SJSA1 (cell line): ENCODE measurements around the gene PARP9. TPM values are rescaled to one million over a fixed set of nuclear protein-coding genes. Genes with fewer than 3 reads are reported as not detected.
A peak's percentile ranks its signal among the peaks of the same experiment; 100 is the strongest.
"Not testable (repeated sequence)": the region's sequence is repeated elsewhere in the genome, so short reads cannot be mapped to it uniquely, and the experiment has no call there.

Experiments used
- DNase-seq, 2 experiments: peaks; one replicate each; pipeline ENCODE4 v3.0.0-alpha.2; 2015 to 2020; ENCODE audit warnings: low spot score in 2 of 2, low read depth in 1 of 2
- H3K27ac ChIP-seq: fragments of 250-450 bp; sonication (Bioruptor Pico); 2 replicates; pipeline ENCODE4 v1.5.1; 2020; ENCODE audit warnings: mild to moderate bottlenecking, moderate library complexity
- H3K27me3 ChIP-seq: fragments of 250-450 bp; sonication (Bioruptor Pico); replicated peaks from 2 replicates; pipeline ENCODE4 v1.5.1; 2020; ENCODE audit warnings: mild to moderate bottlenecking, moderate library complexity
- H3K36me3 ChIP-seq: fragments of 250-450 bp; sonication (Bioruptor Pico); 2 replicates; pipeline ENCODE4 v1.5.1; 2020; ENCODE audit warnings: mild to moderate bottlenecking
- H3K4me1 ChIP-seq: fragments of 250-450 bp; sonication (Bioruptor Pico); replicated peaks from 2 replicates; pipeline ENCODE4 v1.6.1; 2021; ENCODE audit warnings: mild to moderate bottlenecking
- H3K4me3 ChIP-seq: fragments of 250-450 bp; sonication (Bioruptor Pico); 2 replicates; pipeline ENCODE4 v1.5.1; 2020; ENCODE audit warnings: mild to moderate bottlenecking
- H3K9me3 ChIP-seq: fragments of 250-450 bp; sonication (Bioruptor Pico); replicated peaks from 2 replicates; pipeline ENCODE4 v1.5.1; 2020; ENCODE audit warnings: mild to moderate bottlenecking
- total RNA-seq: library from RNA; depleted of rRNA; stranded (reverse); fragments of >200 nt; shearing (Covaris generic); gene quantifications from 2 replicates; pipeline ENCODE4 v1.2.3, GENCODE V29; 2014

Gene PARP9
- total RNA-seq, 1 experiment from 2014 or later: 7.3 TPM

GRCh38 chr3:122586773-122587485 lies 22.8 kb upstream of the PARP9 start:
- DNase-seq: no peak
- no peaks in the 10 kb centered on the region for H3K36me3 ChIP-seq
- no peaks in the 10 kb centered on the region for H3K4me1 ChIP-seq

GRCh38 chr3:122586098-122586497 lies 22.0 kb upstream of the PARP9 start:
- DNase-seq: no peak
- H3K27ac ChIP-seq: no peak overlapping the region
- no peaks in the 10 kb centered on the region for H3K4me1 ChIP-seq
- H3K9me3 ChIP-seq: peaks cover 5% of the 10 kb centered on the region
- H3K27me3 ChIP-seq: no peaks in the 10 kb centered on the region
- H3K4me3 ChIP-seq: no peak overlapping the region
- no peaks in the 10 kb centered on the region for H3K36me3 ChIP-seq

More at GRCh38 chr3:122586773-122587485, 22.8 kb upstream of the PARP9 start:
- no peak overlapping the region for H3K4me3 ChIP-seq
- H3K27me3 ChIP-seq: no peaks in the 10 kb centered on the region
- H3K27ac ChIP-seq: no peak overlapping the region
- peaks cover 5% of the 10 kb centered on the region for H3K9me3 ChIP-seq

DNA sequence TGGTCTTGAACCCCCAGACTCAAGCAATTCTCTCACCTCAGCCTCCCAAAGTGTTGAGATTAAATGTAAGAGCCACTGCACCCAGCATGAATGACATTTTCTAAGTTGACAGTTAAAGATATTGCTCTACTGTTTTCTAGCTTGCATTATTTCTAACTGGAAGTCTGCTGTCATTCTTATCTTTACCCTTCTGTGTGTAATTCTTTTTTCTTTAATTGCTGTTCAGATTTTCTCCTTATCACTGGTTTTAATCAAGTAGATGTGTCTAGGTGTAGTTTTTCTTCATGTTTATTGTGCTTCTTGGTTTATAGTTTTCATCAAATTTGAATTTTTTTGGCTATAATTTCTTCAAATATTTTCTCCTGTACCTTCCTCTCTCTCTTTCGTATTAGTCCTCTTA lies 18.3 kb upstream of the PARP9 start:
- Histone ChIP-seq H3K27ac (no peak overlapping the region), H3K9me3 (peaks cover 5% of the 10 kb centered on the region), H3K36me3 (no peaks in the 10 kb centered on the region), H3K27me3 (0 out of 2 replicates have a peak, but pooled peaks cover 3% of the 10 kb centered on the region), H3K4me3 (no peak overlapping the region), H3K4me1 (no peaks in the 10 kb centered on the region)
- DNase-seq: no peak

- Histone ChIP-seq H3K9me3 (peaks cover 5% of the 10 kb centered on the region), H3K27ac (no peak overlapping the region), H3K4me3 (no peak overlapping the region), H3K27me3 (0 out of 2 replicates have a peak, but pooled peaks cover 3% of the 10 kb centered on the region), H3K4me1 (no peaks in the 10 kb centered on the region), H3K36me3 (no peaks in the 10 kb centered on the region)
- DNase-seq: no peak
Measured at GRCh38 chr3:122581622-122582021, 17.5 kb upstream of the PARP9 start.

DNA sequence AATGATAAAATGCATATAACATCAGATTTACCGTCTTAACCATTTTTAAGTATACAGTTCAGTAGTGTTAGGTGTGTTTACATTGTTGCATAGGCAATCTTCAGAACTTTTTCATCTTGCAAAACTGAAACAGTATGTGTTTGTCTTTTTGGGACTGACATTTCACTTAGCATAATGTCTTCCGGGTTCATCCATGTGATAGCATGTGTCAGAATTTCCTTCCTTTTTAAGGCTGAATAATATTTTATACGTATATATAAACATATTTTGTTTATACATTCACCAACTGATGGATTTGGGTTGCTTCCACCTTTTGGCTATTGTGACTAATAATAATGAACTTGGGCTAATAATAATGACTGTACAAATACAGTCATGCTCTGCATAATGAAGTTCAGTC lies 16.4 kb upstream of the PARP9 start:
- H3K4me3 ChIP-seq: no peak overlapping the region
- no peak for DNase-seq
- H3K36me3 ChIP-seq: no peaks in the 10 kb centered on the region

DNA sequence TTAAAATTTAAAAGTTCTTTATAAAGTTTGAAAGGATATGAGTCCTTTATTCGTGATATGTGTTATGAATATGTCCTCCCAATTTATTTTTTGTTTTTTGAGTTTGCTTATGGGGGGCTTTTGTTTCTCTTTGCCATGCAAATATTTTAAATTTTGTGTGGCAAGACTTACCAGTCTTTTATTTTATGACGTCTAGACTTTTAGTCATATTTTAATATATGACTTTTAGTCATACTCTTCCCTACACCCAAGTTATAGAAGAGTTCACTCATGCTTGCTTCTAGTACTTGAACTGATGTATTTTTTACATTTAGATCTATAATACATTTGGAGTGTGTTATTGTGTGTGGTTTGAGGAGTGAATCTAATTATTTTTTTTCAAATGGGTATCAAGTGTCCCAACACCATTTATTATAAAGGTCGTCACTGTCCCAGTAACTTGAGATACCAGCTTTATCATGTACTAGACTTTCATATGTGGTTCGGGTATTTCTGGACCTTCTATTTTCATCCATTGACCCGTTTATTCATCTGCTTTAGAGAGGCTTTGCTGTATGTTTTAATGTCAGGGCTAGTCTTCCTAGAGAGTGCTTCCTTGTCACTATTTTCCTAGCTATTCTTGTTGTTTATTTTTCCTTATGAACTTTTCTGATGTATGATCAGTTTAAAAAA lies 14.1 kb upstream of the PARP9 start:
- Histone ChIP-seq H3K27me3 (0 out of 2 replicates have a peak, but pooled peaks cover 3% of the 10 kb centered on the region), H3K9me3 (peaks cover 5% of the 10 kb centered on the region), H3K4me3 (no peak overlapping the region)

More for the DNA sequence above, 16.4 kb upstream of the PARP9 start:
- H3K4me1 ChIP-seq: no peaks in the 10 kb centered on the region
- peaks cover 5% of the 10 kb centered on the region for H3K9me3 ChIP-seq
- H3K27ac ChIP-seq: no peak overlapping the region
- H3K27me3 ChIP-seq: 0 out of 2 replicates have a peak, but pooled peaks cover 3% of the 10 kb centered on the region

DNA sequence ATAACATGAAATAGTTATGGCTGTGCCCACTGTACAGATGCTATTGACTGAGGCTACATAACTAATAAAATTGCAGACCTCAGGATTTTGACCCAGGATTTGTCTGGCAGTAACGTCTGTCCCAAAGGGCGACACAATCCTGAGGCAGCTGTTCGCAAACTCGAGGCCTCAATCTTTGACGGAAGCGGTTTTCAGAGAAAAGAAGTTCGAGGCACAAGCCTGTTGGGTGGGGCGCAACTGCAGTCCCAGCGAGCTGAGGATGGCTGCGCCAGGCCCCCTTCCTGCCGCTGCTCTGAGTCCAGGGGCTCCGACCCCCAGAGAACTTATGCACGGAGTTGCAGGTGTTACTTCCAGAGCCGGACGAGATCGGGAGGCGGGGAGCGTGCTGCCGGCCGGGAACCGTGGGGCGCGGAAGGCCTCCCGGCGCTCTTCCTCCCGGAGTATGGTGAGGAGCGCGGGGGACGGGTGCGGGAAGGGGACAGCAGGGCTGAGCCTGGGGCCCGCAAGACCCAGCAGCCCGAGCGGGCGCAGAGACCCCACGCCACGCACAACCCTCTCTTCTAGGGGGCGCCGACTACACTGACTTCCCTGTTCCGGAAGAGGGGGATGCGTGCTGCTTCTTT lies 13.4 kb upstream of the PARP9 start, which contains the start of gene PARP15:
Gene PARP15 (plus strand): TSS at position 242 of the 623 bp plus-strand sequence. CDS start 18 bp downstream, at position 260.
- no peak for DNase-seq
- Histone ChIP-seq H3K27ac (no peak within 1 kb of the TSS), H3K4me3 (peak within 1 kb of the TSS; percentile 19; the same call in 1 of the 2 replicates), H3K9me3 (peaks cover 5% of the 10 kb centered on the region), H3K4me1 (peaks cover 8% of the 10 kb centered on the region), H3K36me3 (peaks cover 3% of the 10 kb centered on the region; the same call in 1 of the 2 replicates), H3K27me3 (0 out of 2 replicates have a peak, but pooled peaks cover 3% of the 10 kb centered on the region)

More for the DNA sequence above, 14.1 kb upstream of the PARP9 start:
- Histone ChIP-seq H3K36me3 (peaks cover 3% of the 10 kb centered on the region; the same call in 1 of the 2 replicates), H3K27ac (no peak overlapping the region), H3K4me1 (peaks cover 1% of the 10 kb centered on the region)
- DNase-seq: no peak

DNA sequence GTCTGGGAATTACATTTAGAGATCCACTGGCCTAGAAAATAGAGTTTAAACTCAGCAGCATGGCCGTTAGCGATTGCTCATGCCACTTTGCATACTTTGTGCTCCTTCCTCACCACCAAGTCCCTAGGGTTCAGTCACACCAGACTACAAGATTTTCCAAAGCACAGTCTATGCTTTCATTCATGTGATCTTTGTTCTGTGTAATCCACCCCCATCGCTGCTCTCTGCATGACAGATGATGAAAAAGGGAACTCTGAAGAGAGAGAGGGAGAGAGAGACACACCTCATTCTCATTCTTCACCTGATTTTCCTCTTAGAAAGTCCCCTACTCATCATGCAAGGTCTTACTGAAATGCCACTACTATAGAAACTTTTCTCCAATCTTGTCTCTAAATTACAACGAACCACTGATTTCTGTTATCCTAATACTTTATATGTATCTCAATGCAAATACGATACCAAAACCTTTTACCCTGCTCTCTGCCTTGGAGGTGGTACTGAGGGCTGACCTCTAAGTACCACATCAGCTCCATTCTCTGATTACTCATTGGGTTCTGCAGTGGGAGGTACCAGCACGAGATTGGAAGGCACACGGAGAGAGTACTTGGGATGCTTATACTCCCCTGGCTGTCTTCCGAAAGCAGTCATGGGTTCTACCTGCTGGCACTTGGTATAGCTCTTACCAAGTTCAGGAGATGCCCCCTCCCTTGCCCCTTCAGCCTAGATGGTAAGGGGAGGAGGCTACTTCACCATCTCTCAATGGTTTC lies 12.3 kb upstream of the PARP9 start:
- Histone ChIP-seq H3K4me1 (peaks cover 9% of the 10 kb centered on the region), H3K27me3 (0 out of 2 replicates have a peak, but pooled peaks cover 3% of the 10 kb centered on the region)
- DNase-seq: no peak

DNA sequence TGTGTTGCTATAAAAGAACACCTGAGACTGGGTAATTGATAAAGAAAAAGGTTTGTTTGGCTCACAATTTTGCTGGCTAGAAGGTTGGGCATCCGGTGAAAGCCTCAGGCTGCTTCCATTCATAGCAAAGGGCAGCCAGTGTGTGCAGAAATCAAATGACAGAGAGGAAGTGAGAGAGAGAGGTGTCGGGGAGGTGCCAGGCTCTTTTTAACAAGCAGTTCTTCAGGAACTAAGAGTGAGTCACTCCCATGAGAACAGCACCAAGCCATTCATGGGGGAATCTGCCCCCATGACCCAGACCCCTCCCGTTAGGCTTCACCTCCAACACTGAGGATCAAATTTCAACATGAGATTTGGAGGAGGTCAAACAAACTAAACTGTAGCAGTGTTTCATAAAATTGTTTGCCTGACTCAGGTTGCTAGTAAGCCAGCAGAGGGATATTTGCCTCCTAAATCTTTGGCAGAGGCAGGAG lies 8.9 kb upstream of the PARP9 start:
- no peak overlapping the region for H3K27ac ChIP-seq
- DNase-seq: peak in 1 of 2 experiments; percentile 23
- peaks cover 9% of the 10 kb centered on the region for H3K4me1 ChIP-seq
- H3K36me3 ChIP-seq: peaks cover 36% of the 10 kb centered on the region
- H3K4me3 ChIP-seq: no peak overlapping the region
- H3K9me3 ChIP-seq: no peaks in the 10 kb centered on the region
- H3K27me3 ChIP-seq: no peaks in the 10 kb centered on the region

More for the DNA sequence above, 12.3 kb upstream of the PARP9 start:
- Histone ChIP-seq H3K9me3 (no peaks in the 10 kb centered on the region), H3K27ac (no peak overlapping the region), H3K4me3 (no peak overlapping the region), H3K36me3 (peaks cover 6% of the 10 kb centered on the region)

DNA sequence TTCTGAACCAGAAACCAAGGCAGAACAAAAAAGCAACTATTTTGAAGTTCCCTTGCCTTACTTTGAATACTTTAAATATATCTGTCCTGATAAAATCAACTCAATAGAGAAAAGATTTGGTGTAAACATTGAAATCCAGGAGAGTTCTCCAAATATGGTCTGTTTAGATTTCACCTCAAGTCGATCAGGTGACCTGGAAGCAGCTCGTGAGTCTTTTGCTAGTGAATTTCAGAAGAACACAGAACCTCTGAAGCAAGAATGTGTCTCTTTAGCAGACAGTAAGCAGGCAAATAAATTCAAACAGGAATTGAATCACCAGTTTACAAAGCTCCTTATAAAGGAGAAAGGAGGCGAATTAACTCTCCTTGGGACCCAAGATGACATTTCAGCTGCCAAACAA lies 4.7 kb upstream of the PARP9 start:
- H3K4me3 ChIP-seq: no peak overlapping the region
- H3K4me1 ChIP-seq: peaks cover 14% of the 10 kb centered on the region
- no peak for DNase-seq
- H3K27me3 ChIP-seq: no peaks in the 10 kb centered on the region
- H3K36me3 ChIP-seq: peaks cover 59% of the 10 kb centered on the region
- no peak overlapping the region for H3K27ac ChIP-seq
- no peaks in the 10 kb centered on the region for H3K9me3 ChIP-seq

DNA sequence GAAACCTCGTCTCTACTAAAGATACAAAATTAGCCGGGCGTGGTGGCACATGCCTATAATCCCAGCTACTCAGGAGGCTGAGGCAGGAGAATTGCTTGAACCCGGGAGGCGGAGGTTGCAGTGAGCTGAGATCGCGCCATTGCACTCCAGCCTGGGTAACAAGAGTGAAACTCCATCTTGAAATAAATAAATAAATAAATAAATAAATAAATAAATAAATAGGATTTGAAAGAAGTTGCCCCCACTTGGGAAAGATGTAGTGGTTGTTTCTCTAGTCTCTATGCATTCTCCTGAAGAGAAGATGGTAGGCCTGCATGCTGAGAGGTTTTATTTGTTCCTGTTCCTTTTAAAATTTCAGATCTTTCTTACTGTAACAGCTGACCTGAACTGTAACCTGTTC lies 4.0 kb upstream of the PARP9 start:
- not testable (repeated sequence) for H3K27me3 ChIP-seq, H3K27ac ChIP-seq, H3K9me3 ChIP-seq, DNase-seq, H3K4me3 ChIP-seq
- peaks cover 17% of the 10 kb centered on the region for H3K4me1 ChIP-seq
- H3K36me3 ChIP-seq: peaks cover 59% of the 10 kb centered on the region

GRCh38 chr3:122563717-122564025 lies 429 bp downstream of the PARP9 start:
- Histone ChIP-seq H3K27me3 (no peaks in the 10 kb centered on the region), H3K27ac (peak overlapping the region; percentile 95), H3K4me3 (peak overlapping the region; percentile 92), H3K4me1 (peaks cover 10% of the 10 kb centered on the region), H3K36me3 (peaks cover 41% of the 10 kb centered on the region), H3K9me3 (no peaks in the 10 kb centered on the region)
- DNase-seq: no peak
